Lung microvascular endothelial cell (primary cell): ENCODE results near the gene BMP6. TPM values are rescaled to one million over a fixed set of nuclear protein-coding genes. Genes with fewer than 3 reads are reported as not detected.

Experiments
- DNase-seq, 2 donors: peaks; one replicate each; pipeline versions ENCODE4 v3.0.0 to v3.0.0-alpha.2; 2010; ENCODE audit warnings: low read depth in 2 of 2
- total RNA-seq: library from RNA; depleted of rRNA; stranded (reverse); fragments of >200 nt; gene quantifications from 2 replicates; pipeline ENCODE4 v1.2.1, GENCODE V29; 2014

BMP6 gene
- total RNA-seq, 1 donor from 2014 or later: 246 TPM

DNA sequence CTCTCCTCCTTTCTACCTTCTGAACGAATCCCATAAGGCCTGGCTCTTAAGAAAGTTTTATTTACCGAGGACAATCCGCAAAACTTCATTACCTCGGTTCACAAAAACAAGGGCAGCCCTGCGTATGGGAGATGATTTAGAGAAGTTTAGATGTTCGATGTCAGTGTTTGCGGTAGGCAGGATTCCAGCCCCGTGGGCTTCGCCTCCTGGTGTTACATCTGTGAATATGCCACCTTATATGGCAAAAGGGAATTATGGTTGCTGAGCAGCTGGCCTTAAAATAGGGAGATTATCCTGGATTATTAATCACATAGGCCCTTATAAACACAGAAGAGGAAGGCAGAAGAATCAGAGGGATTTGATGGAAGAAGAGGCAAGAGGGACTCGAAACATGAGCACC lies 21.1 kb downstream of the BMP6 start:
- no peak for DNase-seq

DNA sequence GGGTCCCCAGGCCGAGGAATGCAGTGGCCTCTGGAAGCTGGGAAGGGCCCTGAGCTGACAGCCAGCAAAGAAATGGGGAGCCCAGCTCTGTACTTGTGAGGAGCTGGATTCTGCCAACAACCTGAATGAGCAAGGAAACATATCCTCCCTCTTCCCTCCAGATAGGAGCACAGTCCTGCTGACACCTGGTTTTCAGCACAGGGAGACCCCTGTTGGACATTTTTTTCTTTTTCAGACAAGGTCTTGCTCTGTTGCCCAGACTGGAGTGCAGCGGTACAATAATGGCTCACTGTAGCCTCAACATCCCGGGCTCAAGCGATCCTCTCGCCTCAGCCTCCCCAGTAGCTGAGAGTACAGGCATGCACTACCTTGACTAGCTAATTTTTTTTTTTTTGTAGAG lies 21.5 kb downstream of the BMP6 start:
- no peak for DNase-seq

DNA sequence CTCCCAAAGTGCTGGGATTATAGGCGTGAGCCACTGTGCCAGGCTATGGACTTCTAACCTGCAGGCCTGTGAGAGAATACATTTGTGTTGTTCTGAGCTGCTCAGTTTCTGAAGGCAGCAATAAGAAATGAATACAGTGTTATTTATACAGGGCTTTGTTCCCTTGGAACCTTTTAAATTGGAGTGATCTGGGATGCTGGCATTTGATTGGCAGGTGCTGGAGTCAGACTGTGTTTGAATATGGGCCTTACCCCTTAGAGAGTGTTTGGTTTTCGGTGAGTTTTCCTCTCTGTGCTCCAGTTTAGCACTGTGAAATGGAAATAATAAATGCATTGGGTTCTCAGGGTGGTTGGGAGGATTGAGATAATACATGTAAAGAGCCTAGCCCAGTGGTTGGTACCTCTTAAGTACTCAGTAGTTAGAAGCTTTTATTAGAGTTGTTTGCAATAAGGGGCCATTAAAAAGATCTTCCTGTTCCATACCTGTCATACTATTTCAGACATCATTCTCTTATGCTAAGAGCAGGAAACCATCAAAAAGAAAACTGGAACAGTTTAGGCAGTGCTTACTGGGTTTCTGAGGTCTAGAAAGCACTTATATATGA lies 22.1 kb downstream of the BMP6 start:
- DNase-seq: no peak

DNA sequence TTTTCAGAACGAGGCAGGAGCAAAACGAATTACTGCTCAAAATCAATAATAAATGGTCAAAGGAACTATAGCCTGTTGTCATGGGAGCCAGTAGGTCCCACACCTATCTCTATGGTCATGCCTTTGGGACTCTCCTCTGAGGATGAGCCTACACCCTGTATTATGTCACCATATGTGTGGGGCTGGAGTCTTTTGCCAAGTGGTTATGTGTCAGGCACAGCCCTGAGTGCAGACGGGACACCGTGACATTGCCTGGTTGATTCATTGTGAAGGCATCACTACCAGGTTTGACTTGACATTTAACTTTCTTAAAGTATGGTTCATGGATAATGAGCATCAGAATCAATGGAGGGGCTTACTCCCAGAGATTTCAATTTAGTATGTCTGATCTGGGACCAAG lies 23.6 kb downstream of the BMP6 start:
- DNase-seq: no peak

DNA sequence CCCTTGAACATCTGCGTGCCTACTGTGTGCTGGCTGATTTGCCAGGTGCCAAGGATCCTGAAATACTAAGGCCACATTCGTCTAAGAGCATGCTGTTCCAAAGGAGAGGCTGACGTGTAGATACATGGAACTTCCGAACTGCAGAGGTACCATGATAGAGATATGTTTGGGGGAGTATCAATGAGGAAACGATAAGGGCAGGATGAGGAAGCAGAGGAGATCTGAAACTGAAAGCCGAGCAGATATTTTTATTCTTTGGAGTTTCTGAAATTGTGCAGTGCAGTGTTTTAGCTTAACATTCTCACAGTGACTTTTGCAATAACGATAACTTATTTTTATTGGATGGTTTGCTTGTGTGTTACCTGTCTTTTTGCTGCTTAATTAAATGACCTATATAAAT lies 24.3 kb downstream of the BMP6 start:
- DNase-seq: no peak

DNA sequence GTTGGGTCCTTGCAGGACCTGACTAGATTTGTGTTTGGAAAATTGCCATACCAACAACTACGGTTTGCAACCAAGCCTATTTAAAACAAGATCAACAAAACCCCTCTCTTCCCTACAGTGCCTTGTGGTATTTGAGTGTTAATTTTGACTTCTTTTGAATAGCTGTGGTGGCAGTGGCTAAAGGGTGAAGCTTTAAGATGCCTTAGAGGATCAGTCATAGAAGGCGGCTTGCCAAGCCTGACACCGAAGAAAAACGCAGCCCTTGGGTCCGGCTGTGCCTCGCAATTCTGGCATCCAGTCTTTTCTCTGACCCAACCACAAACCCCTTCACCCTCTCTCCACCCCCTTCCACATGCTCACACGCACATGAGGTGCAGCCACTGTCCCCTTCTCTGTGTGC lies 32.6 kb downstream of the BMP6 start:
- peak in 1 of 2 donors; percentile 69 for DNase-seq

DNA sequence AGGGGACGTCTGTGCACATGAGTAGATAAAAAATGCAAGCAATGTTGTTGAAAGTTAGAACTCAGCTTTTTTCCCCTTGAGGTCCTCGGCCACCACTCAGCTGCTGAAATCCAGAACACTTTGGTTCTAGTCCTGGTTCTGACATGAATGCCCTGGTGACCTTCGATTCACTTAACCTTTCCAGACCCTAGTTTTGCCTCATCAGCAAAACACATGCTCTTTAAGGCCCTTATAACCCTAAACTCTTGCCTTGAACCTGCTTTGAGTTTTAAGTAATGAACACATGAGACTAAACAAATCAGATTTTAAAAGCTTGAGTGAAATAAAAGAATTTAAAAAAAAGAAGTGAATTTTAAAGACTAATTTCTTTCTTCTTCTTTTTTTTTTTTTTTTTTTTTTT lies 33.4 kb downstream of the BMP6 start:
- DNase-seq: no peak

DNA sequence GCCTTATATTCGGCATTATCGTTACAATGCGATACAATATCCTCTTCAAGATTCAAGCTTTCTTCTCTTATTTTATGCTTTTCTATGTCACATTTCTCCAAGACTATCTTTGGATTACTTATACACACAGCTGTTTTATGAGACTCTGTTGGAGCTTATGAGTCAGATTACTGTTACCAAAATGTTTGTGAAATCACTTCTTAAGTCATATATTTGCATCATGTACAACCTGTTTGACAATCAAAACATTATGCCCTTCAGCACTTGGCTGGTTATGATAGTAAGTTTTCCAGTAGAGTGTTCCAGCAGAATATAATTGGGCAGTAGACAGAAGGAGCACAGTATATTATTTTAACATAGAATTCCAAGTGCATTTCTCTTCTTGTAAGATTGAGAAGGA lies 35.2 kb downstream of the BMP6 start:
- no peak for DNase-seq

DNA sequence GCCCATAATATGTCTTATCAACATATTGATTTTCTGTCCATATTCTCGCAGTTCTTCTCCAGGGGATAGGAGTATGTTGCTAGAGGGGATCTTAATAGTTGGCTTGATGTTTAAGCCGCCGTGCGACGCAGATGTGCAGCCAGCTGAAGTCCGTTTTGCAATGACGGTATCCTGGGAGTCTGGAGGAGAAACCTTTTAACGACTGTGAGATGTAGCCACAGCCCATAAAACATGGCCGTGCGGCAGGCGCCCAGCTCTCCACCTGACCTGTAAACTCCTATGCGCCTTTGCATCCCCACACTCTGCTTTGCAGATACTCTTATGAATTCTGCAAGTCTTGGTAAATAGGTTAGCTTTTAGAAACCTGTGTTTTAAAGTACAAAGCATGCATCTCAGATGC lies 36.9 kb downstream of the BMP6 start:
- DNase-seq: no peak

DNA sequence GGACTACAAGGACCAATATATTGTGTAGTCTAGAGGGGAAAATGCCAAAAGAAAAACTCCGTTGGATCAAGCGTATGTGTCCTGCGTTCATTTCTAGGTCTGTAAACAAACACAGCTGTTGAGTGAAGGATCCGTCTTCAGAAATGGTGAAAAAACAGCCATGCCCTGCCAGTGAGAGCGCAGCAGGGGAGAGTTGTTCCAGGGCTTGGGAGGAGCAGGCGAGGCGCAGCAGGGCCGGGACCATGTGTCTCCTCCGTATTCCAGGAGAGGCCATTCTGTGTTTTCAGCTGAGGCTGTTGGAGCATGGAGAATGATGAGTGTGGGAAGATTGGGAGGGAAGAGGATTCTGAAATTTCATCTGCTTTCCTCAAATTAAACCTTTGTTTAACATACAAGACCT lies 38.0 kb downstream of the BMP6 start:
- DNase-seq: no peak

DNA sequence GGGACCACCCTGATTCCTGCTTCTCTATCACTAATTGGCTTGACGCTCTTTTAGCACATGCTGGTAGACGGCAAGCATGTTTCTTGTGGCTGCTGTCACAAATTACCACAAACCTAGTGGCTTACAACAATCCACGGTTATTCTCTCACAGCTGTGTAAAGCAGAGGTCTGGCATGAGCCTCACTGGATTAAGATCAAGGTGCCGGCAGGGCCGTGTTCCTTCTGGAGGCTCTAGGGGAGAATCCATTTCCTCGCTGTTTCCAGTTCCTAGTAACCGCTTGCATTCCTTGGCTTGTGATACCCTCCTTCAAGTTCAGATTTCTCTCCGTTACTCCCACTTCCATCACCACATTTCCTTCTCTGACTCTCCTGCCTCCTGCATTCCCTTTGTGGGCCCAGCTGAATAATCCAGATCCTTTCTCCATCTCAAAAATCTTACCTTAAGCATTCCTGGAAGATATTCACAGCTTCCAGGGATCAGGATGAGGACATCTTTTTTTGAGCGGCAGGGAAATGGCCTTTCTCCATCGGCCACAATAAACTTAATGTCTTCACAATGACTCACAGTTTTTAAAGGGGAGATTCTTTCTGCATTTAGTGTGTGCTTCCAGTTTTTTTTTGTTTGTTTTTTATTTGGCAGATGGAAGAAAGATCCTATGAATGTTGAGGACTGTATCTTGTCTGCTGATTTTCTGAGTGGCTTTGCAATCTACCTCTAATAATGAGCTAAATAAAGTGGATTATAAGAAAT lies 39.9 kb downstream of the BMP6 start:
- DNase-seq: peak in 1 of 2 donors; percentile 17

DNA sequence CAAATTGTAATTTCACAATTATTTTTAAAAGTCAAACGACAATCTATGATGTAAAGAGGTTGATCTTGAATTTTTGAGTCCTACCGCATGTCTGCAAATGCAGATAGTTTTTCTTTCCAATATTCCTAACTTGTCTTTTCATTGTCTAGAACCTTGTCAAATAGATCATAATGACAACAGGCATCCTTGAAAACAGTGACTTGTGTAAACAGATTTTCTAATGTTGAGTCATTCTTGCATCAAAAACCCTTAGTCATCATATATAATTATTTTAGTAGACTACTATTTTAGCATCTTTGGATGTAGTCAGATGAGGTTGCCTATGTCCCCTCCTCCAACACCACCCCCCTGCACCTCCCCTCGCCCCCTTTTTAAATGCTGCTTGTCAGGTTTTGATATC lies 43.8 kb downstream of the BMP6 start:
- peak in 1 of 2 donors; percentile 78 for DNase-seq

DNA sequence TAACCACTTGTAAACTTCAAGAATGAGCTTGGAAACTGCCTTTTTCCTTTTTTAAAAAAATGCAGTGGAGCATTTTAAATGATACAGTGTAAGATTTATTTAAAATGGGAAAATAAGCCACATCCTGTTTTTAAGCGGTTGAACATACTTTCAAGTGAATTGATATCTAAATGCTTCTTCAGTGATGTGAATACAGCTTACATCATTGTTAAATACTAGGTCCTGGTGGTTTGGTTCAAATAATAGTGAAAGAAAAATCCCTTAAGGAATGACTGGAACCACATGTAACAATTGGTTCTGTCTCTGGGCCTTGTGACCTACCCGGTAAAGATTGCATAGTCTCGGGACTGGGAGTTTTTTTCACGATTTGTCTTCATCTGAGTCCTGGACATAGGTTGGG lies 44.2 kb downstream of the BMP6 start:
- peak in 1 of 2 donors; percentile 36 for DNase-seq

DNA sequence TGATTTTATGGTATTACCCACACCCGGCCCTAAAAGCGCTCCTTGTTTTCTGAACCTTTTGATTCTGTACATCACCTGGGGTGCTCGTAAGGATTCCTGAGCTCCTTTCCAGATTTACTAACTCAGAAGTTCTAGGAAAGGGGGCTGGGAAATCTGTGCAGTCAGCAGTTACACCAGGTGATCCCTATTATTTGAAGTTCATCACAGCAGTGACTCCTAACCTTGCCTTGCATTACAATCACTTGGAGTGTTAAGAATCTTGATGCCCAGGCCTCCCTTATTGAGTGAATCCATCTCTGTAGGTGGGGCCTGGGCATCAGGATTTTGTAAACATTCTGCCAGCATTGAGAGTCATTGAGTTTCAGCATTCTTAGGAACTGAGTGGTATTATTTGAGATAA lies 44.7 kb downstream of the BMP6 start:
- DNase-seq: no peak

DNA sequence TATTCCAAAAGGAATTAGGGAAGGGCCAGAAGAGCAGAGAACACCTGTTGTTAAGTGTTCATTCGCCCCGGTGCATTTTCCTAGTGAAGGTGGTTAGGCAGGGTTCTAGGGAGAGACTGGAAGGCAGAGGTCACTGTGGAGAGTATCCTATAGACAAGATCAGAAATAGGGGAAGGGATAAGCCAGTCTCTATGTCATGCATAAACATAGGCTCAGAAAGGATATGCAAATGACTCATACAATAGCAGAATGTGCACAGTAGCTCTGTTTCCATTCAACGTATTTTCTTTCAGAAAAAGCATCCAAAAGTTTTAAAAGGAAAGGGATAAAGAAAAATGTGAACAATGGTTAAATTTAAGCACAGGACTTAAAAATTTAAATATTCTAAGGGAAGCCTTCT lies 47.4 kb downstream of the BMP6 start:
- DNase-seq: peak; percentile 35 to 40

DNA sequence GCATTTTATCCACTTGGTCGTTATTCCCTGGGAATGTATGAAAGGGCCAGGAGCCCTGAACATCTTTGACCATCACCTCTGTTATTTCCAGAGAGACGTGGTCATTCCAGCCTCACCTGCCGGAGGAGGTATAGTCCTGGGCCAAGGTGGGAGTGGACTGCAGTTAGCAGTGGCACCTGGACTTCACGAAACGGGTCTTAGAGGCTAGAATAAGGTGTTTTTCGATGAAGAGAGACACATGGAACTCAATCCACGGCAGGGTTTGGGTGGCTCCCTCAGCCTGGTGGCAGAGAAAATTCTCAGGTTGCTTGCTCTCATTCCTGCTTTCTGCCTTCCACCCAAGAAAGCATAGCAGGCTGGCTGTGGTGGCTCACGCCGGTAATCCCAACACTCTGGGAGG lies 48.0 kb downstream of the BMP6 start:
- no peak for DNase-seq

DNA sequence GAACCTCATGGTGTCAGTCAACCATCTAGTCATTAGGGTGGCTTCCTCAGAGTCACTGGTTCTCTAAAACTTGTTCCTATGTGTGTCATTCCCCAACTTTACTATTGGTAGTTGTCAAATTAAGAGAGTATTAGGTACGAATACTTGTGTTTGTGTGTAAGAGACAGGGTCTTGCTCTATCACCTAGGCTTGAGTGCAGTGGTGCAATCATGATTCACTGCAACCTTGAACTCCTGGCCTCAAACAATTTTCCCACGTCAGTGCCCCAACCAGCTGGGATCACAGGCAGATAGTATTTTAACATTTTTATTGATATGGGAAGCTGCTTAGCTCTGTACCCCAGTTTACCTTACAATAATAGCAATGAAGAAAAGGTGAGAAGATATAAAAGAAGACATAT lies 50.6 kb downstream of the BMP6 start:
- DNase-seq: no peak

DNA sequence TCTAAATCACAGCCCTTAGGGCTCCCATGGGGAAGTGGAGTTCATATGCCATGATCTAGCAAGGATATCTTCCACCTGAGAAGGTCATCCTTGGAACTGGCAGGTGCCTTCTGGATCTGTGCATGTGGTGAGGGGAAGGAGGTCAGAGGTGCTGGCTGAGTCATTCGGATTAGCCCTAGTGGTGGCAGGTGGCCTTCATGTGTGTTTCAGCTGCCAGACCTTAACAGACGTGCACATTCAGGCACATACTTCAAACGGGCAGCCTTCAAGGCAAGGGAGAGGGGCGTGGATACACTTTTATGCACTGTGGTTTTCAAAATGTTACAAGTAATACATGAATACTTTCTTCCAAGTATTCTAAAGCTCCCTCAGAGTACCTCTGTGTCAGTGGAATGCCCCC lies 51.2 kb downstream of the BMP6 start:
- DNase-seq: no peak

DNA sequence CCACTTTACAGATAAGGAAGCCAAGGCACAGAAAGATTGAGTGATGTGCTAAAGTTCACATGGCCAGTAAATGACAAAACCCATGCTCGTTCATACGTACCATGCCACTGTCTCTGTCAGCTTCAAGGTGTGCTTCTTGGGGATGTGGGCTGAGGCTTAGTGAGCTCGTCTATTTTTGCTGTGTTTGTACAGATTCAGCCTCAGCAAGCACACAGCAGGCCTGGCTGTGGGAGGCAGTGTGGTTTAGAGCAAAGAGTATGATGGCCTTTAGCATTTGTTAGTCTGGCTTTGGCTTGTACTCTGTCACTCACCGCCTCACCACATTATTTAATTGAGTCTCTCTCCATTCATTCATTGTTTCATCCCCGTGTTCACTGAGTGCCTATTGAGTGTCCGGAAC lies 55.3 kb downstream of the BMP6 start:
- no peak for DNase-seq

DNA sequence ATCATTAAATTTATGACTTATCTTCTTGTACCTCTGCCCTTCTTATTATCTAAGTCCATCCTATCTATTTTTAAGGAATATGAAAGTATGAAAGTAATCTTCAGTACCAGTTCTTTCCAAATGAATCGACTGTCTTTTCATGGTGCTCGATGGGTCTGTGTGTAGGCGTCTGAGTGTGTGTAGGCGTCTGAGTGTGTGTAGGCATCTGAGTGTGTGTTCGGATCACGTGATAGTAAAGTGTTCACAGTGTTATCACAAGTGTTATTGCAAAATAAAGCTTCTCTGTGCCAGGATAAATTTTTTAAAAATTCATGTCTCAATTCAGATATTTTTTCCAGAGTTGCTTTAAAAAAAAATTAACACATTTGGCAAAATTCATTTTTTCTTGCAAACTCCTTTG lies 58.3 kb downstream of the BMP6 start:
- no peak for DNase-seq

DNA sequence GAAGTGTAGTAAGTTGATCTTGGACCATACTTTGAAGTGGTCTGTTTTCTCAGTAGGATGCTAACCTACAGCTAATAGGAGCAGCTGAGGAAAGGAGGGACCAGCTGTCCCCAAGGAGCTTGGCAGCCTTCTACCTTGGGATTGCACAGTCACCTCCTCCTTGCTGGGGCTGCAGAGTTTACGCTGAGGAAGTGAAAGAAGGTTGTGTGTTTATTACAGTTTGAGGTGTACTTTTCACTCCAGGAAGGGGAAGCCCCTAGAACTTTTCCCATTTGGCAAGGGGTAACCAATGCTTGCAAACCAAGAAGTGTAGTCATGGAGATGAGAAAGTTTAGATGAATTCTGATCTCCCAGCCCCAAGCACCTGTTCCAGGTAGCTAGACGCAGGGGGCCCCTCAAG lies 58.8 kb downstream of the BMP6 start:
- DNase-seq: no peak

DNA sequence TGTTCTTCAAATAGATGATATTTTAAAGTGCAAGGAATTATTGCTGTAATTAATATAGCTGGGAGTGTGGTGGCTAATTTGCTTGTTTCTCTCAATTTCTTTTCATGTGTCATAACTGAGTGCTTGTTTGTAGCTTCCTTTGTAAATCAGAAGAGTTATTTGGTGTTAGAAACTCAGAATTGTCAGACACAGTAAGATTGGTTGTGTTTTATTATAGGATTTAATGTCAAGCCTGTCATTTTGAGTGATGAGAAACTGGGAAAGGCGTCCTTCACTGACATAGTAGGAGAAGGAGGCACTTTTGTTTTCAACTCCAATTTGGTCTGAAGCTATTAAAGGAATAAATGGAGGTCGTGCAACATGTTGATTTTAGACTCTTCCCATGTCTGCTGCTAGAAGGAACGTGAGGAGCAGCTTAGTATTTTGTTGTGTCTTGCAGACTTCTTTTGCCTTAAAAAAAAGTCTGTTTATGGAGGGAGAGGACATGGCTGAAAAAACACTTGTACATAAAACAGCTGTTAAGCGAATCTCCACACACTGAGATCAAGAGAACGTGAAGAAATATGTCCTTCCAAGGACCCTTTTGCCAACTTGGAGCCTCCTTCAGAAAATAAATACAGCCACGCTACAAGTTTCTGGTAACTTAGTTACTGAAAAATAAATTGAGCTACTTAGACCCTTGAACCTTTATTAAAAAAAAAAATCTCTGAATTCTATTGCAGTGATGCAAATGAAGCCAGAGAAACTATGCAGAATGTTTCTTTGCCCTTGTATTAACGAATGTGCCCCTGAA lies 59.5 kb downstream of the BMP6 start:
- no peak for DNase-seq

DNA sequence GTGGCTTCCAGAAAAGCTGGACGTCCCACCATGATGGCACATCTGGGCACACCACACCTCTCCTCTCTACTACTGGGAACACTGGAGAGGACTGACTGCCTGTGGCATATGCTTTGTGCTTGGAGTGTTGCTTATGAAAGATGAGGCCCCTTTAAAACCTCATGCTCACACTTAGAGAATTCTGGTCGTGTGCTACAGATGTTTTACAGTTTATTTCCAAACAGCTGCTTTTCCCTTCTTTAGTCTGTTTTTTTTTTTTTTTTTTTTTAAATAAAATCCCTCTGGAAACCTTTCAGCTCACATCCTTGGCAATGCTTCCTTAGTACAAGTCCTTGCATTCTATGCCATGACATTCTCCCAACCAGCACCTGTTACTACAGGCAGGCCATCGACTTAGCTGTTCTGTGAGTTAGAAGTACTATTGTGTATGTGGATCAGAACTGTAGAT lies 60.3 kb downstream of the BMP6 start:
- DNase-seq: no peak
